Right renal pelvis (tissue), 4 donors: ENCODE data around the gene ZFYVE28. TPM values are rescaled to one million over a fixed set of nuclear protein-coding genes. Genes with fewer than 3 reads are reported as not detected.
"Not testable (repeated sequence)": the region's sequence is repeated elsewhere in the genome, so short reads cannot be mapped to it uniquely, and the experiment has no call there.

Experiments
- DNase-seq, 4 donors: peaks; one replicate each; pipeline ENCODE4 v3.0.0-alpha.2; 2013; ENCODE audit warnings: low read depth in 4 of 4, low spot score in 3 of 4, missing footprints in 1 of 4
- polyA plus RNA-seq, 4 donors: library from polyadenylated mRNA; unstranded; fragments of 120-200 nt; gene quantifications; one replicate each; pipeline ENCODE4 v1.2.1, GENCODE V29; 2013; ENCODE audit not compliant: insufficient read length in 4 of 4

Gene ZFYVE28
- polyA plus RNA-seq, 4 donors = 1.9 to 3.0 (median 2.5) TPM

GRCh38 chr4:2276581-2277325 is 141.7 kb downstream of the ZFYVE28 start:
- no peak for DNase-seq

- DNase-seq = no peak
These were observed 142.7 kb downstream of the ZFYVE28 start for GRCh38 chr4:2275546-2276251.

- not testable (repeated sequence) for DNase-seq
These were observed 143.4 kb downstream of the ZFYVE28 start for GRCh38 chr4:2275044-2275397.

- no peak for DNase-seq
These were observed 144.0 kb downstream of the ZFYVE28 start for GRCh38 chr4:2274320-2275043.

- no peak for DNase-seq
These were observed 144.7 kb downstream of the ZFYVE28 start for GRCh38 chr4:2273657-2274319.

- no peak for DNase-seq
These were observed 145.2 kb downstream of the ZFYVE28 start for GRCh38 chr4:2273221-2273620.

GRCh38 chr4:2272828-2273120 is 145.7 kb downstream of the ZFYVE28 start:
- no peak for DNase-seq

- no peak for DNase-seq
These were observed 146.2 kb downstream of the ZFYVE28 start for GRCh38 chr4:2272026-2272827.

- no peak for DNase-seq
These were observed 147.0 kb downstream of the ZFYVE28 start for GRCh38 chr4:2271279-2272025.

- DNase-seq = no peak
These were observed 147.9 kb downstream of the ZFYVE28 start for GRCh38 chr4:2270341-2271165.

GRCh38 chr4:2269618-2270163 is 148.8 kb downstream of the ZFYVE28 start:
- no peak for DNase-seq

GRCh38 chr4:2269206-2269531 is 149.3 kb downstream of the ZFYVE28 start:
- no peak for DNase-seq

- no peak for DNase-seq
These were observed 149.9 kb downstream of the ZFYVE28 start for GRCh38 chr4:2268357-2269205.

- no peak for DNase-seq
These were observed 150.6 kb downstream of the ZFYVE28 start for GRCh38 chr4:2267841-2268240.

GRCh38 chr4:2267320-2267811 is 151.1 kb downstream of the ZFYVE28 start:
- no peak for DNase-seq

GRCh38 chr4:2266821-2267220 is 151.6 kb downstream of the ZFYVE28 start:
- DNase-seq = no peak

GRCh38 chr4:2266181-2266580 is 152.3 kb downstream of the ZFYVE28 start:
- no peak for DNase-seq
